Tibial nerve (tissue), 4 donors: ENCODE data around the gene WNT2.

Source experiments
- EP300 ChIP-seq, 2 donors: sonication (generic); formaldehyde crosslinking; IDR thresholded peaks; one replicate each; pipeline ENCODE4 v1.6.1; 2017; ENCODE audit warnings: antibody characterized with exemption in 2 of 2, mild to moderate bottlenecking in 1 of 2
- POLR2A ChIP-seq, 2 donors: fragments of 450-650 bp; IDR thresholded peaks; one replicate each; pipeline ENCODE4 v1.6.1; 2017; ENCODE audit warnings: antibody characterized with exemption in 2 of 2, mild to moderate bottlenecking in 2 of 2, moderate library complexity in 2 of 2
- TF ChIP-seq, protein P1 (sequence below), 5 experiments: fragments of 200-600 bp in 3 of 5; fragments of 450-650 bp in 2 of 5; sonication (generic) in 3 of 5; IDR thresholded peaks; one replicate each; pipeline ENCODE4 v1.5.1; 2016 to 2019; ENCODE audit warnings: antibody characterized with exemption in 5 of 5, mild to moderate bottlenecking in 3 of 5, moderate library complexity in 2 of 5

DNA sequence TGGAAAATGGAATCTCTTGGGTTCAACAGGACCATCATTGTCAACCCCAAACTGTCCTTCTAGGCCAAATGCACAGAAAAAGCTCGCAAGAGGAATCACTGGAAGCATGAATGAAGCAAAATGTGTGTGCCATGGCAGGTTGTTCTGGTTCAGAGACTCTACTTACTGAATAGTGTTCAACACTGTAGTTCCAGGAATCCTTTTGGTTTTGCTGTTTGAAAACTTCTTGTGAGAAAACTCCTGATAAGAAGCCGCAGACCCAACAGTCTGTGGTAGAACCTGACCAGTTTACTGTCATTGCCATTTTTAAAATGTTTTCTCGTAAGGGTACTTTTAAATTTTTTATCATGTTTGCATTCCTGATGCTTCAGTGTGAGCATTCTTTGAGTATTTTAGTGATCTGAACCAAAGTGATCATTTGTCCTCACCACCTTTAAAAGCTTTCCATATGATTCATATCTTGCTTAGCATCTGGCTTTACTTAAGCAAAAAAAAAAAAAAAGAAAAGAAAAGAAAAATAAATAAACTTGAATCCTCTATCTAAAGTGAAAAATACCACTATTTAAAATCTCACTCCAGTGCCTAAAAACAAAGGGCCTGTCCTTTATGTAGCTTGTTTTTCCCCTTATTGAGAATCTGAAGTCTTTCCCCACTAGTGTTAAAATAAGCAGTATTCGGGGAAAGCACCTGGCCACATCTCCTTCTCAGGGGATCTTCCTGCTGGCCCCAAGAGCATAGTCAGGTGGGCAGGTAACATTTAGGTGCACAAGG, 92.4 kb downstream of the WNT2 start:
- TF ChIP-seq, protein P1, sequence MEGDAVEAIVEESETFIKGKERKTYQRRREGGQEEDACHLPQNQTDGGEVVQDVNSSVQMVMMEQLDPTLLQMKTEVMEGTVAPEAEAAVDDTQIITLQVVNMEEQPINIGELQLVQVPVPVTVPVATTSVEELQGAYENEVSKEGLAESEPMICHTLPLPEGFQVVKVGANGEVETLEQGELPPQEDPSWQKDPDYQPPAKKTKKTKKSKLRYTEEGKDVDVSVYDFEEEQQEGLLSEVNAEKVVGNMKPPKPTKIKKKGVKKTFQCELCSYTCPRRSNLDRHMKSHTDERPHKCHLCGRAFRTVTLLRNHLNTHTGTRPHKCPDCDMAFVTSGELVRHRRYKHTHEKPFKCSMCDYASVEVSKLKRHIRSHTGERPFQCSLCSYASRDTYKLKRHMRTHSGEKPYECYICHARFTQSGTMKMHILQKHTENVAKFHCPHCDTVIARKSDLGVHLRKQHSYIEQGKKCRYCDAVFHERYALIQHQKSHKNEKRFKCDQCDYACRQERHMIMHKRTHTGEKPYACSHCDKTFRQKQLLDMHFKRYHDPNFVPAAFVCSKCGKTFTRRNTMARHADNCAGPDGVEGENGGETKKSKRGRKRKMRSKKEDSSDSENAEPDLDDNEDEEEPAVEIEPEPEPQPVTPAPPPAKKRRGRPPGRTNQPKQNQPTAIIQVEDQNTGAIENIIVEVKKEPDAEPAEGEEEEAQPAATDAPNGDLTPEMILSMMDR (IDR thresholded peaks at IDR 0.05) = no peak
- no peak for TF ChIP-seq POLR2A (IDR thresholded peaks at IDR 0.05)
- TF ChIP-seq EP300 (IDR thresholded peaks at IDR 0.05) = no peak
